A673 (cell line): Measurements from ENCODE around the gene PSME3IP1.

Source experiments
- EZH2 ChIP-seq: fragments of 200-600 bp; sonication (generic); IDR thresholded peaks from 2 replicates; pipeline ENCODE4 v1.6.1; 2017; ENCODE audit warnings: borderline replicate concordance, low read depth, mild to moderate bottlenecking, mixed read lengths, antibody characterized with exemption, low read length; ENCODE audit not compliant: poor library complexity, severe bottlenecking
- TF ChIP-seq, protein P1 (sequence below): fragments of 300-800, 200-600 bp; sonication (generic); conservative IDR thresholded peaks from 2 replicates; pipeline ENCODE4 v1.5.1; 2017; ENCODE audit warnings: low read depth, mild to moderate bottlenecking, antibody characterized with exemption, low read length, moderate library complexity, mixed read lengths

- TF ChIP-seq EZH2: no peak
- TF ChIP-seq, protein P1, sequence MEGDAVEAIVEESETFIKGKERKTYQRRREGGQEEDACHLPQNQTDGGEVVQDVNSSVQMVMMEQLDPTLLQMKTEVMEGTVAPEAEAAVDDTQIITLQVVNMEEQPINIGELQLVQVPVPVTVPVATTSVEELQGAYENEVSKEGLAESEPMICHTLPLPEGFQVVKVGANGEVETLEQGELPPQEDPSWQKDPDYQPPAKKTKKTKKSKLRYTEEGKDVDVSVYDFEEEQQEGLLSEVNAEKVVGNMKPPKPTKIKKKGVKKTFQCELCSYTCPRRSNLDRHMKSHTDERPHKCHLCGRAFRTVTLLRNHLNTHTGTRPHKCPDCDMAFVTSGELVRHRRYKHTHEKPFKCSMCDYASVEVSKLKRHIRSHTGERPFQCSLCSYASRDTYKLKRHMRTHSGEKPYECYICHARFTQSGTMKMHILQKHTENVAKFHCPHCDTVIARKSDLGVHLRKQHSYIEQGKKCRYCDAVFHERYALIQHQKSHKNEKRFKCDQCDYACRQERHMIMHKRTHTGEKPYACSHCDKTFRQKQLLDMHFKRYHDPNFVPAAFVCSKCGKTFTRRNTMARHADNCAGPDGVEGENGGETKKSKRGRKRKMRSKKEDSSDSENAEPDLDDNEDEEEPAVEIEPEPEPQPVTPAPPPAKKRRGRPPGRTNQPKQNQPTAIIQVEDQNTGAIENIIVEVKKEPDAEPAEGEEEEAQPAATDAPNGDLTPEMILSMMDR: no peak
Measured at GRCh38 chr16:57194512-57194911, 8.7 kb upstream of the PSME3IP1 start.
